K562 (cell line): Measurements from ENCODE around the gene NEDD8. TPM values are rescaled to one million over a fixed set of nuclear protein-coding genes. Genes with fewer than 3 reads are reported as not detected.

Experiments used
- ATF1 ChIP-seq, 2 experiments: fragments of 450-650 bp in 1 of 2; IDR thresholded peaks; 2 replicates each; pipeline ENCODE4 v1.6.1; 2016; ENCODE audit warnings: missing compliant biosample characterization in 1 of 2, missing genetic modification characterization in 1 of 2
- CEBPG ChIP-seq, 3 experiments: fragments of 200-800 bp in 1 of 3; sonication (Bioruptor generic) in 1 of 3; sonication (generic) in 1 of 3; formaldehyde crosslinking in 1 of 3; IDR thresholded peaks in 2 of 3; conservative IDR thresholded peaks in 1 of 3; 2 replicates each; pipeline versions ENCODE4 v1.6.1 to v1.8.0; 2016 to 2022; ENCODE audit warnings: missing compliant biosample characterization in 2 of 3, missing genetic modification characterization in 2 of 3, mild to moderate bottlenecking in 1 of 3, missing genetic modification reagents in 1 of 3
- CREB1 ChIP-seq, 2 experiments: sonication (generic) in 1 of 2; formaldehyde crosslinking in 1 of 2; IDR thresholded peaks; 2 replicates each; pipeline versions ENCODE4 v1.6.1 to v1.8.0; 2012 to 2022; ENCODE audit warnings: inconsistent platforms in 1 of 2, mild to moderate bottlenecking in 1 of 2, missing genetic modification reagents in 1 of 2, moderate library complexity in 1 of 2
- NR2C1 ChIP-seq, 2 experiments: fragments of 450-650 bp; IDR thresholded peaks; 2 replicates each; pipeline ENCODE4 v1.6.1; 2017; ENCODE audit warnings: mild to moderate bottlenecking in 2 of 2, antibody characterized with exemption in 1 of 2, inconsistent platforms in 1 of 2, missing compliant biosample characterization in 1 of 2, missing genetic modification characterization in 1 of 2
- POLR2AphosphoS2 ChIP-seq: IDR thresholded peaks from 2 replicates; pipeline ENCODE4 v1.6.1; 2012; ENCODE audit warnings: low read length, improper control_type of control experiment
- POLR2G ChIP-seq: fragments of 200-400 bp; formaldehyde crosslinking; IDR thresholded peaks from 2 replicates; pipeline ENCODE4 v1.6.1; 2017; ENCODE audit warnings: low read depth, mild to moderate bottlenecking, antibody characterized with exemption, low read length, moderate library complexity
- PURB ChIP-seq: sonication (generic); formaldehyde crosslinking; IDR thresholded peaks from 2 replicates; pipeline ENCODE4 v1.9.0; 2021; ENCODE audit warnings: low read depth, mild to moderate bottlenecking, missing genetic modification reagents
- RBM22 ChIP-seq: fragments of 200-400 bp; formaldehyde crosslinking; IDR thresholded peaks from 2 replicates; pipeline ENCODE4 v1.6.1; 2018; ENCODE audit warnings: low read length, low read depth; ENCODE audit not compliant: poor library complexity, severe bottlenecking
- RFX1 ChIP-seq: fragments of 450-650 bp; IDR thresholded peaks from 2 replicates; pipeline ENCODE4 v1.6.1; 2016; ENCODE audit warnings: mild to moderate bottlenecking, moderate library complexity
- SAP30 ChIP-seq: fragments of 200-600 bp; sonication (generic); IDR thresholded peaks from 2 replicates; pipeline ENCODE4 v1.6.1; 2012; ENCODE audit warnings: borderline replicate concordance, low read depth, mild to moderate bottlenecking, moderate library complexity, low read length, control low read depth, inconsistent platforms; ENCODE audit not compliant: insufficient read depth, poor library complexity, severe bottlenecking
- SPI1 ChIP-seq: IDR thresholded peaks from 2 replicates; pipeline ENCODE4 v1.6.1; 2011; ENCODE audit warnings: low read depth, low read length, control low read depth, borderline replicate concordance
- TCF7 ChIP-seq: sonication (generic); IDR thresholded peaks from 2 replicates; pipeline ENCODE4 v1.6.1; 2016; ENCODE audit warnings: antibody characterized with exemption, borderline replicate concordance
- XRCC5 ChIP-seq: fragments of 200-400 bp; formaldehyde crosslinking; IDR thresholded peaks from 2 replicates; pipeline ENCODE4 v1.6.1; 2017; ENCODE audit warnings: low read depth, mild to moderate bottlenecking, low read length
- ZBTB33 ChIP-seq: sonication (generic); formaldehyde crosslinking; IDR thresholded peaks from 2 replicates; pipeline ENCODE4 v1.8.1; 2023; ENCODE audit warnings: mild to moderate bottlenecking, missing genetic modification reagents
- ZNF551 ChIP-seq: fragments of 250-450 bp; sonication (Bioruptor Pico); IDR thresholded peaks from 2 replicates; pipeline ENCODE4 v1.5.0; 2021; ENCODE audit warnings: mild to moderate bottlenecking, moderate library complexity
- polyA plus RNA-seq, 8 experiments: library from polyadenylated mRNA; depleted of rRNA in 4 of 8; stranded (reverse) in 5 of 8; unstranded in 3 of 8; fragments of >200 nt; fragmentation: Nextera tagmentation in 2 of 8; fragmentation: Illumina TruSeq in 1 of 8; extraction: Ambion mirVana in 2 of 8; extraction: Trizol in 1 of 8; gene quantifications; 2 replicates each; pipeline versions ENCODE4 v1.2.1 to v1.2.3, GENCODE V29; 2011 to 2014; ENCODE audit warnings: inconsistent platforms in 1 of 8, missing spikeins in 1 of 8
- total RNA-seq, 7 experiments: library from RNA; depleted of rRNA in 6 of 7; stranded (reverse); fragments of >200 nt in 6 of 7; fragmentation: Illumina TruSeq in 2 of 7; extraction: Trizol in 2 of 7; gene quantifications; 2 replicates each; pipeline versions ENCODE4 v1.2.1 to v1.2.3, GENCODE V29; 2011 to 2021; ENCODE audit warnings: low replicate concordance in 1 of 7
- TF ChIP-seq, protein P1 (sequence below): fragments of 150-350 bp; conservative IDR thresholded peaks from 2 replicates; pipeline ENCODE4 v1.6.1; 2014; ENCODE audit warnings: low read length

Gene NEDD8
- total and polyA plus RNA-seq, 9 of the 15 experiments (the other 6 are each of a cell fraction or from before 2014, with no cell fraction given): 142 to 691 (median 260) TPM

DNA sequence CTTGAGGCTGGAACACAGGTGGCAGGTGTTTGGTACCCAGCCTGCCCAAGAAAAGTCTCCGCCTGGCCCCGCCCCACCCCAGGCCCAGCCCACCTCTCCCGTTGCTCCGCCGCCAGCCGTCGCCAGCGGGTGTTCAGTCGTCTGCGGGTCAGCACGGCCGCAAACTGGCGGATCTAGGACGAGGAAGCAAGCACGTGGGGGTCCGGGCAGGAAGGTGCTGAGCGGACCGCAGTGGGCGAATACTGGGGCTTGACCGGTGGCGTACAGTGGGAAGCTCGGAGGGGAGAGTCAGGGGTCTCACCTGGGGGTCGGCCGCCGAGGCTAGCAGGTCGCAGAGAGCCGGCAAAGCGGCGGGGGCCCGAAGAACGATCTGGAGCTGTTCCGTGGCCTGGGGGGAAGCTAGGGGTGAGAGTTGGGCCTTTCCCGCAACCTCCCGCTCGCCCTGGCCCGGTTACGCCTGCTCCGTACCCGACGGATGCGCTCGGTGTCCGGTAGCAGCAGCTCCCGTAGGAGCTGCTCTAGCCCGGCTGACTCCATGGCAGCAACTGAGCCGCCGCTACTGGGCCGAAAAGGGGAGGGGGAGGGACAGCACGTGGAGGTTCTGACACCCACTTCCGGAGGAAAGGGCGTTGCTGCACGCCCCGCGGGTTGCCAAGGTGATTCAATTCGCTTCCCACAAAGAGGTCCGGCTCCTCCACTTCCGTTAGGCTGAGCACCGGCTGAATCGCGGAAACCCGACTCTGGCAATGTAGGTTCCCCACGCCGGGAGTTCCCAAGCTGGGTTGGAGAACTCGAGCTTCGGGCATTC lies 43.7 kb downstream of the NEDD8 start, which contains the start of gene IPO4 (continued):
- TF ChIP-seq PURB (CRISPR knock-in tag) (no peak), CREB1 (IDR thresholded peaks at IDR 0.05) (no peak), CREB1 (CRISPR knock-in tag; IDR thresholded peaks at IDR 0.05) (peak; percentile 56; the same call in 1 of the 2 replicates), XRCC5 (peak; percentile 99), POLR2G (peak; percentile 95), ATF1 (CRISPR knock-in tag; IDR thresholded peaks at IDR 0.05) (no peak), ATF1 (tag; IDR thresholded peaks at IDR 0.05) (peak; percentile 72), ZNF551 (CRISPR knock-in tag) (no peak), TCF7 (no peak), NR2C1 (IDR thresholded peaks at IDR 0.05) (peak; percentile 80), NR2C1 (tag; IDR thresholded peaks at IDR 0.05) (peak; percentile 88), CEBPG (CRISPR knock-in tag; IDR thresholded peaks at IDR 0.05) (peak; percentile 8; the same call in 1 of the 2 replicates), CEBPG (tag; conservative IDR thresholded peaks at IDR 0.05 in 1 of 2, IDR thresholded peaks at IDR 0.05 in 1 of 2) (no peak), SPI1 (peak; percentile 43; the same call in 1 of the 2 replicates), SAP30 (peak; percentile 97), RFX1 (peak; percentile 96), RBM22 (peak; percentile 95), ZBTB33 (CRISPR knock-in tag) (no peak), POLR2AphosphoS2 (peak; percentile 91; the same call in 1 of the 2 replicates)
- TF ChIP-seq, protein P1, sequence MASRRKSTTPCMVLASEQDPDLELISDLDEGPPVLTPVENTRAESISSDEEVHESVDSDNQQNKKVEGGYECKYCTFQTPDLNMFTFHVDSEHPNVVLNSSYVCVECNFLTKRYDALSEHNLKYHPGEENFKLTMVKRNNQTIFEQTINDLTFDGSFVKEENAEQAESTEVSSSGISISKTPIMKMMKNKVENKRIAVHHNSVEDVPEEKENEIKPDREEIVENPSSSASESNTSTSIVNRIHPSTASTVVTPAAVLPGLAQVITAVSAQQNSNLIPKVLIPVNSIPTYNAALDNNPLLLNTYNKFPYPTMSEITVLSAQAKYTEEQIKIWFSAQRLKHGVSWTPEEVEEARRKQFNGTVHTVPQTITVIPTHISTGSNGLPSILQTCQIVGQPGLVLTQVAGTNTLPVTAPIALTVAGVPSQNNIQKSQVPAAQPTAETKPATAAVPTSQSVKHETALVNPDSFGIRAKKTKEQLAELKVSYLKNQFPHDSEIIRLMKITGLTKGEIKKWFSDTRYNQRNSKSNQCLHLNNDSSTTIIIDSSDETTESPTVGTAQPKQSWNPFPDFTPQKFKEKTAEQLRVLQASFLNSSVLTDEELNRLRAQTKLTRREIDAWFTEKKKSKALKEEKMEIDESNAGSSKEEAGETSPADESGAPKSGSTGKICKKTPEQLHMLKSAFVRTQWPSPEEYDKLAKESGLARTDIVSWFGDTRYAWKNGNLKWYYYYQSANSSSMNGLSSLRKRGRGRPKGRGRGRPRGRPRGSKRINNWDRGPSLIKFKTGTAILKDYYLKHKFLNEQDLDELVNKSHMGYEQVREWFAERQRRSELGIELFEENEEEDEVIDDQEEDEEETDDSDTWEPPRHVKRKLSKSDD: peak; percentile 69; the same call in 1 of the 2 replicates
